ENCODE measurements around the gene CNIH3.

The CNIH3 gene

DNA sequence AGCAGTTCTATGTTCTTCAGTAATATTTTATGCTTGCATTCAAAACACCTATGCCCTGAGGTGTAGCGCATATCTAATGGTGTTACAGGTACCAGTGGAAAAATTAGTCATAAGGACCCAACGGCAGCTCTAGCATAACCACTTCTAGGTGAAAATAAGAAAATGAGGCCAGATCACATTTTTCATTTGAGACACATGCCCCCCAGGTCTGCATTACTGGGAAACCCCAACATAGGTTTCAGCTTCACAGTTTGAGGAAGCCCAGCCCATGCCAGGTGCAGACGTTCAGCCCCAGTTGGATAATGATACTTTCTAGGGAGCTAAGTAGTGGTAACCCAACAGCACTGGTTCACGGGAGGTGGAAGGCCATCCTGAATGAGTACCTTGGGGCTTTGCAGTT is 129.8 kb downstream of the CNIH3 start:
- no peak overlapping the region for H3K4me3 ChIP-seq
- TF ChIP-seq, protein P1, sequence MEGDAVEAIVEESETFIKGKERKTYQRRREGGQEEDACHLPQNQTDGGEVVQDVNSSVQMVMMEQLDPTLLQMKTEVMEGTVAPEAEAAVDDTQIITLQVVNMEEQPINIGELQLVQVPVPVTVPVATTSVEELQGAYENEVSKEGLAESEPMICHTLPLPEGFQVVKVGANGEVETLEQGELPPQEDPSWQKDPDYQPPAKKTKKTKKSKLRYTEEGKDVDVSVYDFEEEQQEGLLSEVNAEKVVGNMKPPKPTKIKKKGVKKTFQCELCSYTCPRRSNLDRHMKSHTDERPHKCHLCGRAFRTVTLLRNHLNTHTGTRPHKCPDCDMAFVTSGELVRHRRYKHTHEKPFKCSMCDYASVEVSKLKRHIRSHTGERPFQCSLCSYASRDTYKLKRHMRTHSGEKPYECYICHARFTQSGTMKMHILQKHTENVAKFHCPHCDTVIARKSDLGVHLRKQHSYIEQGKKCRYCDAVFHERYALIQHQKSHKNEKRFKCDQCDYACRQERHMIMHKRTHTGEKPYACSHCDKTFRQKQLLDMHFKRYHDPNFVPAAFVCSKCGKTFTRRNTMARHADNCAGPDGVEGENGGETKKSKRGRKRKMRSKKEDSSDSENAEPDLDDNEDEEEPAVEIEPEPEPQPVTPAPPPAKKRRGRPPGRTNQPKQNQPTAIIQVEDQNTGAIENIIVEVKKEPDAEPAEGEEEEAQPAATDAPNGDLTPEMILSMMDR (IDR thresholded peaks at IDR 0.05): no peak
- no peak overlapping the region for H3K27ac ChIP-seq
- no peak for DNase-seq (ENCODE audit: low spot score)

DNA sequence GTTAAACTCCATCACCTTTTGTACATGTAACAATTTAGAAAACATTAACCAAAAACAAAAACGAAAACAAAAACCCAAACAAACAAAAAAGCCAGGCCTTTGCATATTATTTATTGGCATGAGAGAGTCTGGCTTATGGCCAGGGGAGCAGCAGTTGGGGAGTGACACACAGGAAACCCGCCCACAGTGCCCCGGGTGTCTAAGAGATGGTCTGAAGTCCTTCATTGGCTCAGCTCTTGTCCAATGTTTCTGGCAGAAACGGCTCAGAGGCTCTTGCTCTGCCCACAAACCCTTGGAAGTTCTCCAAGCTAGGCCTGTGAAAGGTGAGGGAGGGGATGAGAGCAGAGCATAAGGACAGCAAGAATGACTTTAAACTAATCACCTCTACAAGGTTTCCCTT is 131.5 kb downstream of the CNIH3 start:
- Histone ChIP-seq H3K4me3 (no peak overlapping the region), H3K27ac (no peak overlapping the region)
- TF ChIP-seq, protein P1 (IDR thresholded peaks at IDR 0.05): no peak
- no peak for DNase-seq (ENCODE audit: low spot score)

DNA sequence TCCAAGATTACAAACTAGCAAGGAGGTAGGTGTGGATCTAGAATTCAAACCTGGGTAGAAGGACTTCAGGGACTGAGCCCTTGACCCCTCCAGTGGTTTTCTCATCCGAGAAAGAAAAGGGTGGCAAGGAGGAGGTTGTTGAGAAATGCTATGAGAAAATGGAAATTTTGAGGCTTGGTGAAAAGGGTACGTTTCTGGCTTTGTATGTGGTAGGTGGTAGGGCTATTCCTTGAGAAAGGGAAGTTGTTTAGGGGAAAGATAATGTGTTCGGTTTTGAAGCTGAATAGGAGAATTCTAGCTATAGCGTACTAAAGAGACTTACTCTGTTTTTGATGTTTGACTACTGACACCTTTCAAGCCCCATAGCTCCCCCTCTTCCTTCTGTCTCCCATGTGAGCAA is 133.8 kb downstream of the CNIH3 start:
- no peak for DNase-seq (ENCODE audit: low spot score)
- TF ChIP-seq, protein P1 (IDR thresholded peaks at IDR 0.05): no peak
- H3K4me3 ChIP-seq: no peak overlapping the region
- no peak overlapping the region for H3K27ac ChIP-seq

DNA sequence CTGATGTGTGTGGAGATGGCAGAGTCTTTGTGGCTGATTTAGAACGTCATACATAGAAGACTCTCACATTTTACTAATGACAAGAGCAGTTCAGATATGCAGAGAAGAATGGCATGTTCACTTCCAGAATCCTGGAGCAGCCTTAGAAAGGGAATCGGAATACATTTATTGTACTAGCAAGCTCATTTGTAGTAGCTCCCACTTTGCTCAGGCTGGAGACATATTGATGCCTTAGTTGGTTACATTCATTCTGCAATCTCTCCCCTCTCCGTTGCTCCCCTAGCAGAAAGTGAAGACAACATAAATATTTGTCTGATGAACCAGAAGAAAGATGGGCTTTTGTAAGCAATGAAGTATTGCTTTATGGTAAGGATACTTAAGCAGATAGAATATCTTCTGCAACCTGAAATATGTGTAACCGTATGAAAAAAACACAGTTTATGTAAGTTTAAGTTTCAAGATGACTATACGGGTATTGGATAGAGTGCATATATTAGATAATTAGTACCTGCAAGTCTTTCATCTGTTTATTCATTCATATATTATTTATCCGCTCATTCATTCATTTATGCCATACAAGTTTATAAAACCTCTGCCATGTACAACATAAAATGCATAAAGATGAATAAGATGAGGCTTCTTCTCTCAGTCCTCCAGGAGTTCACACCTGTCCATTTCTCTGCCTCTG is 135.7 kb downstream of the CNIH3 start:
- TF ChIP-seq, protein P1 (IDR thresholded peaks at IDR 0.05): no peak
- no peak for DNase-seq (ENCODE audit: low spot score)
- no peak overlapping the region for H3K27ac ChIP-seq

DNA sequence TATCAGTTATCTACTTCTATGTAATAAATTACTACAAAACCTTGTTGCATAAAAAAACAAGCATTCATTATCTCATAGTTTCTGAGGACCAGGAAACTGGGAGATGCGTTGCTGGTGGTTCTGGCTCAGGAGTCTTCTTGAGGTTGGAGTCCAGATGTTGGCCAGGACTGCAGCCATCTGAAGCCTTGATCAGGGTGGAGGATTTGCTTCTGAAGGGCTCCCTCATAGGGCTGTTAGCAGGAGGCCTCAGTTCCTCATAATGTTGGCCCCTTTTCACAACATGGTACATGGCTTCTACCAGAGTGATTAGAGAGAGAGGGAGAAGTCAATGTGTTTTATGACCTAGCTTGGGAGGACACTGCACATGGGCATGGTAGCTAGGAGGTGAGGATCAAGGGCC is 137.4 kb downstream of the CNIH3 start:
- TF ChIP-seq, protein P1 (IDR thresholded peaks at IDR 0.05): no peak
- no peak for DNase-seq (ENCODE audit: low spot score)
- Histone ChIP-seq H3K4me3 (no peak overlapping the region), H3K27ac (no peak overlapping the region)

More for the DNA sequence above, 135.7 kb downstream of the CNIH3 start:
- H3K4me3 ChIP-seq: no peak overlapping the region

DNA sequence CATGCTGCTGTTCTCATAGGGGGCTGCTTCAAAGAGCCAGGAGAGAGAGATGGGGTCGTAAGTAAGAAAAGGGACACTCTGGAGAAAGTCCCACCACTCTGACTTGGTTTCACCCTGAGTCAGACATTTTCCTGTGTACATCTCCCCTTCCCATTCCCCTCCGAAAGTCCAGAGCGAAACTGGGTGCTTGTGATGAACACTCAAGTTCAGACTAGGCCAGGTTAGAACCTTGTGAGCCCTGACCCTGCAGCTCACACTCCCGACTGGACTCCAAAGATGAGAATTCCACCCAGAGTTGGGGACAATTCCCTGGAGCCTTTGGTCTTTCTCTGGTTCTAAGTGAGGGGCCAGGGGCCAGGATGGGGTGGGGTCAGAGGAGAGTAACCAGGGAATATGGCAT is 139.5 kb downstream of the CNIH3 start:
- no peak overlapping the region for H3K4me3 ChIP-seq
- no peak for DNase-seq (ENCODE audit: low spot score)
- TF ChIP-seq, protein P1 (IDR thresholded peaks at IDR 0.05): no peak
- no peak overlapping the region for H3K27ac ChIP-seq

DNA sequence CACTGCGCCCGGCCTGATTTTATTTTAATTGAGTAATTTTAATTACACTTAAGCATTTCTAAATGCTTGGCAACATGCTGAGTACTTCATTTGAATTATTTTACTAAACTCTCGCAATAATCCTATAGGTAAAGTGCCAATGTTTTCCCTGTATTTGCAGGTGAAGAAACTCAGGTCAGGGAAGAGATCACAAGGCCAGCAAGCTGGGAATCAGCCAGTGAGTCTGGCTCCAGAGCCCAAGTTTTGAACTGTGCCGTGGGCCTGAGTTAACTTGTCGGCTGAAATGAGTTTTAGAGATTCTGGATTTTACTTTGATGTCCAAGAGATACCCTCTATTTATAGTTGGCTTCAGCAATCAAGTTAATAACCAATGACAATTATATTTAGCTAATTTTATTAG is 141.4 kb downstream of the CNIH3 start:
- DNase-seq (ENCODE audit: low spot score): no peak
- H3K27ac ChIP-seq: no peak overlapping the region
- no peak overlapping the region for H3K4me3 ChIP-seq
- TF ChIP-seq, protein P1 (IDR thresholded peaks at IDR 0.05): no peak

Measured in coronary artery (tissue), 2 donors.